GM12878 (cell line): ENCODE data around the gene TMUB2. TPM values are rescaled to one million over a fixed set of nuclear protein-coding genes. Genes with fewer than 3 reads are reported as not detected.

ENCODE experiments used
- ATF3 ChIP-seq: IDR thresholded peaks from 2 replicates; pipeline ENCODE4 v1.6.1; 2011; ENCODE audit warnings: low read depth, mild to moderate bottlenecking, low read length, moderate library complexity, borderline replicate concordance; ENCODE audit errors: extremely low read depth
- BACH1 ChIP-seq: fragments of 450-650 bp; IDR thresholded peaks from 2 replicates; pipeline ENCODE4 v1.6.1; 2017; ENCODE audit warnings: mild to moderate bottlenecking, borderline replicate concordance
- CBX3 ChIP-seq: fragments of 200-600 bp; sonication (generic); IDR thresholded peaks from 2 replicates; pipeline ENCODE4 v1.6.1; 2016; ENCODE audit warnings: low read depth, borderline replicate concordance
- CREB1 ChIP-seq: IDR thresholded peaks from 2 replicates; pipeline ENCODE4 v1.6.1; 2012; ENCODE audit warnings: low read depth, mild to moderate bottlenecking, inconsistent platforms
- DPF2 ChIP-seq: fragments of 450-650 bp; IDR thresholded peaks from 2 replicates; pipeline ENCODE4 v1.6.1; 2017; ENCODE audit warnings: mild to moderate bottlenecking
- EP300 ChIP-seq, 2 experiments: fragments of 150-350 bp in 1 of 2; IDR thresholded peaks; 2 replicates each; pipeline ENCODE4 v1.6.1; 2011 to 2012; ENCODE audit warnings: low read depth in 2 of 2, low read length in 2 of 2, borderline replicate concordance in 1 of 2, improper control_type of control experiment in 1 of 2, inconsistent platforms in 1 of 2; ENCODE audit not compliant: control insufficient read depth in 1 of 2
- HDAC2 ChIP-seq: fragments of 200-600 bp; sonication (generic); IDR thresholded peaks from 2 replicates; pipeline ENCODE4 v1.6.1; 2017
- IRF4 ChIP-seq: IDR thresholded peaks from 2 replicates; pipeline ENCODE4 v1.6.1; 2011; ENCODE audit warnings: low read depth, low read length
- MEF2A ChIP-seq: IDR thresholded peaks from 2 replicates; pipeline ENCODE4 v1.6.1; 2011; ENCODE audit warnings: low read depth, mild to moderate bottlenecking, low read length, moderate library complexity; ENCODE audit not compliant: insufficient read depth
- NFYA ChIP-seq: IDR thresholded peaks from 2 replicates; pipeline ENCODE4 v1.6.1; 2011; ENCODE audit warnings: low read depth, mild to moderate bottlenecking, low read length, improper control_type of control experiment, borderline replicate concordance
- PBX3 ChIP-seq: IDR thresholded peaks from 2 replicates; pipeline ENCODE4 v1.6.1; 2011; ENCODE audit warnings: mild to moderate bottlenecking, low read depth, low read length, moderate library complexity; ENCODE audit not compliant: insufficient replicate concordance
- RFX5 ChIP-seq: IDR thresholded peaks from 2 replicates; pipeline ENCODE4 v1.6.1; 2011; ENCODE audit warnings: low read depth, low read length, improper control_type of control experiment
- SMAD5 ChIP-seq: IDR thresholded peaks from 2 replicates; pipeline ENCODE4 v1.6.1; 2016; ENCODE audit warnings: antibody characterized with exemption, low read depth
- ZNF687 ChIP-seq: fragments of 450-650 bp; IDR thresholded peaks from 2 replicates; pipeline ENCODE4 v1.6.1; 2017; ENCODE audit warnings: mild to moderate bottlenecking, moderate library complexity
- polyA plus RNA-seq, 11 experiments: library from polyadenylated mRNA; depleted of rRNA in 4 of 11; unstranded in 6 of 11; stranded (reverse) in 5 of 11; fragments of >200 nt; fragmentation: Nextera tagmentation in 4 of 11; fragmentation: Illumina TruSeq in 1 of 11; extraction: Ambion mirVana in 4 of 11; extraction: Trizol in 1 of 11; gene quantifications; 1 replicate in 1 of 11; 2 replicates in 10 of 11; pipeline versions ENCODE4 v1.2.1 to v1.2.3, GENCODE V29; 2011 to 2016; ENCODE audit warnings: inconsistent platforms in 2 of 11, missing spikeins in 2 of 11, low read depth in 1 of 11
- total RNA-seq, 4 experiments: library from RNA; depleted of rRNA in 3 of 4; stranded (reverse); fragments of >200 nt in 3 of 4; fragmentation: Illumina TruSeq in 1 of 4; extraction: Trizol in 1 of 4; gene quantifications; 2 replicates each; pipeline versions ENCODE4 v1.2.1 to v1.2.3, GENCODE V29; 2013 to 2021
- TF ChIP-seq, protein P1 (sequence below): fragments of 450-650 bp; IDR thresholded peaks from 2 replicates; pipeline ENCODE4 v1.6.1; 2017; ENCODE audit warnings: mild to moderate bottlenecking, moderate library complexity
- TF ChIP-seq, protein P2 (sequence below): IDR thresholded peaks from 2 replicates; pipeline ENCODE4 v1.6.1; 2012; ENCODE audit warnings: low read length, inconsistent platforms
- TF ChIP-seq, protein P3 (sequence below): IDR thresholded peaks from 2 replicates; pipeline ENCODE4 v1.6.1; 2012; ENCODE audit warnings: low read depth, low read length, improper control_type of control experiment

The TMUB2 gene
- total and polyA plus RNA-seq, 10 of the 15 experiments (the other 5 are each of a cell fraction or from before 2014, with no cell fraction given) = 4.3 to 34.0 (median 20.0) TPM

- TF ChIP-seq ATF3 (no peak), IRF4 (no peak), PBX3 (no peak), RFX5 (0 out of 2 replicates have a peak, but pooled peaks have one; percentile 21), BACH1 (no peak; the same call in 1 of the 2 replicates), DPF2 (no peak), ZNF687 (peak; percentile 41; the same call in 1 of the 2 replicates), CREB1 (peak; percentile 100), HDAC2 (no peak), CBX3 (no peak), MEF2A (no peak), SMAD5 (peak; percentile 75; the same call in 1 of the 2 replicates), NFYA (no peak), EP300 (IDR thresholded peaks at IDR 0.05; ENCODE audit: borderline replicate concordance in 1 of 2, control insufficient read depth in 1 of 2, low read depth in 2 of 2, low read length in 2 of 2) (no peak)
- TF ChIP-seq, protein P1, sequence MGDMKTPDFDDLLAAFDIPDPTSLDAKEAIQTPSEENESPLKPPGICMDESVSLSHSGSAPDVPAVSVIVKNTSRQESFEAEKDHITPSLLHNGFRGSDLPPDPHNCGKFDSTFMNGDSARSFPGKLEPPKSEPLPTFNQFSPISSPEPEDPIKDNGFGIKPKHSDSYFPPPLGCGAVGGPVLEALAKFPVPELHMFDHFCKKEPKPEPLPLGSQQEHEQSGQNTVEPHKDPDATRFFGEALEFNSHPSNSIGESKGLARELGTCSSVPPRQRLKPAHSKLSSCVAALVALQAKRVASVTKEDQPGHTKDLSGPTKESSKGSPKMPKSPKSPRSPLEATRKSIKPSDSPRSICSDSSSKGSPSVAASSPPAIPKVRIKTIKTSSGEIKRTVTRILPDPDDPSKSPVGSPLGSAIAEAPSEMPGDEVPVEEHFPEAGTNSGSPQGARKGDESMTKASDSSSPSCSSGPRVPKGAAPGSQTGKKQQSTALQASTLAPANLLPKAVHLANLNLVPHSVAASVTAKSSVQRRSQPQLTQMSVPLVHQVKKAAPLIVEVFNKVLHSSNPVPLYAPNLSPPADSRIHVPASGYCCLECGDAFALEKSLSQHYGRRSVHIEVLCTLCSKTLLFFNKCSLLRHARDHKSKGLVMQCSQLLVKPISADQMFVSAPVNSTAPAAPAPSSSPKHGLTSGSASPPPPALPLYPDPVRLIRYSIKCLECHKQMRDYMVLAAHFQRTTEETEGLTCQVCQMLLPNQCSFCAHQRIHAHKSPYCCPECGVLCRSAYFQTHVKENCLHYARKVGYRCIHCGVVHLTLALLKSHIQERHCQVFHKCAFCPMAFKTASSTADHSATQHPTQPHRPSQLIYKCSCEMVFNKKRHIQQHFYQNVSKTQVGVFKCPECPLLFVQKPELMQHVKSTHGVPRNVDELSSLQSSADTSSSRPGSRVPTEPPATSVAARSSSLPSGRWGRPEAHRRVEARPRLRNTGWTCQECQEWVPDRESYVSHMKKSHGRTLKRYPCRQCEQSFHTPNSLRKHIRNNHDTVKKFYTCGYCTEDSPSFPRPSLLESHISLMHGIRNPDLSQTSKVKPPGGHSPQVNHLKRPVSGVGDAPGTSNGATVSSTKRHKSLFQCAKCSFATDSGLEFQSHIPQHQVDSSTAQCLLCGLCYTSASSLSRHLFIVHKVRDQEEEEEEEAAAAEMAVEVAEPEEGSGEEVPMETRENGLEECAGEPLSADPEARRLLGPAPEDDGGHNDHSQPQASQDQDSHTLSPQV = no peak
- TF ChIP-seq, protein P2, sequence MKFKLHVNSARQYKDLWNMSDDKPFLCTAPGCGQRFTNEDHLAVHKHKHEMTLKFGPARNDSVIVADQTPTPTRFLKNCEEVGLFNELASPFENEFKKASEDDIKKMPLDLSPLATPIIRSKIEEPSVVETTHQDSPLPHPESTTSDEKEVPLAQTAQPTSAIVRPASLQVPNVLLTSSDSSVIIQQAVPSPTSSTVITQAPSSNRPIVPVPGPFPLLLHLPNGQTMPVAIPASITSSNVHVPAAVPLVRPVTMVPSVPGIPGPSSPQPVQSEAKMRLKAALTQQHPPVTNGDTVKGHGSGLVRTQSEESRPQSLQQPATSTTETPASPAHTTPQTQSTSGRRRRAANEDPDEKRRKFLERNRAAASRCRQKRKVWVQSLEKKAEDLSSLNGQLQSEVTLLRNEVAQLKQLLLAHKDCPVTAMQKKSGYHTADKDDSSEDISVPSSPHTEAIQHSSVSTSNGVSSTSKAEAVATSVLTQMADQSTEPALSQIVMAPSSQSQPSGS = no peak
- TF ChIP-seq, protein P3, sequence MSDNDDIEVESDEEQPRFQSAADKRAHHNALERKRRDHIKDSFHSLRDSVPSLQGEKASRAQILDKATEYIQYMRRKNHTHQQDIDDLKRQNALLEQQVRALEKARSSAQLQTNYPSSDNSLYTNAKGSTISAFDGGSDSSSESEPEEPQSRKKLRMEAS = no peak
These were observed at the start of gene TMUB2 (continued) for GRCh38 chr17:44186307-44187130.
